HG03066 (cell line): ENCODE data around the gene ECE1.

Experiments used
- ATAC-seq: cut with Tn5 transposase; IDR thresholded peaks from one replicate; pipeline ENCODE4 v1.9.1; 2021; ENCODE audit warnings: low read depth; ENCODE audit not compliant: unreplicated experiment

Gene ECE1

GRCh38 chr1:21255943-21256320 is 34.3 kb downstream of the ECE1 start:
- no peak for ATAC-seq

GRCh38 chr1:21255284-21255942 is 34.9 kb downstream of the ECE1 start:
- no peak for ATAC-seq

GRCh38 chr1:21254335-21254951 is 35.8 kb downstream of the ECE1 start:
- ATAC-seq = no peak

GRCh38 chr1:21251773-21252471 is 38.3 kb downstream of the ECE1 start:
- no peak for ATAC-seq

- ATAC-seq = no peak
These were observed 40.2 kb downstream of the ECE1 start for GRCh38 chr1:21249940-21250493.

- no peak for ATAC-seq
These were observed 42.2 kb downstream of the ECE1 start for GRCh38 chr1:21247892-21248715.

GRCh38 chr1:21246905-21247642 is 43.2 kb downstream of the ECE1 start:
- ATAC-seq = no peak

GRCh38 chr1:21245688-21246229 is 44.5 kb downstream of the ECE1 start:
- no peak for ATAC-seq

GRCh38 chr1:21244986-21245687 is 45.1 kb downstream of the ECE1 start:
- ATAC-seq = no peak

- ATAC-seq = no peak
These were observed 46.1 kb downstream of the ECE1 start for GRCh38 chr1:21244154-21244553.

- no peak for ATAC-seq
These were observed 47.4 kb downstream of the ECE1 start for GRCh38 chr1:21242846-21243245.

- no peak for ATAC-seq
These were observed 48.3 kb downstream of the ECE1 start for GRCh38 chr1:21241771-21242581.

GRCh38 chr1:21240706-21241105 is 49.6 kb downstream of the ECE1 start:
- no peak for ATAC-seq

GRCh38 chr1:21239221-21239620 is 51.0 kb downstream of the ECE1 start:
- ATAC-seq = no peak

GRCh38 chr1:21238141-21238800 is 52.0 kb downstream of the ECE1 start:
- no peak for ATAC-seq

GRCh38 chr1:21237446-21238088 is 52.7 kb downstream of the ECE1 start:
- no peak for ATAC-seq

GRCh38 chr1:21236178-21236577 is 54.1 kb downstream of the ECE1 start:
- ATAC-seq = no peak
